ENCODE results near the gene TMEM139. TPM values are rescaled to one million over a fixed set of nuclear protein-coding genes. Genes with fewer than 3 reads are reported as not detected.

Gene TMEM139
- total RNA-seq, 1 experiment from 2014 or later: 1.5 TPM

DNA sequence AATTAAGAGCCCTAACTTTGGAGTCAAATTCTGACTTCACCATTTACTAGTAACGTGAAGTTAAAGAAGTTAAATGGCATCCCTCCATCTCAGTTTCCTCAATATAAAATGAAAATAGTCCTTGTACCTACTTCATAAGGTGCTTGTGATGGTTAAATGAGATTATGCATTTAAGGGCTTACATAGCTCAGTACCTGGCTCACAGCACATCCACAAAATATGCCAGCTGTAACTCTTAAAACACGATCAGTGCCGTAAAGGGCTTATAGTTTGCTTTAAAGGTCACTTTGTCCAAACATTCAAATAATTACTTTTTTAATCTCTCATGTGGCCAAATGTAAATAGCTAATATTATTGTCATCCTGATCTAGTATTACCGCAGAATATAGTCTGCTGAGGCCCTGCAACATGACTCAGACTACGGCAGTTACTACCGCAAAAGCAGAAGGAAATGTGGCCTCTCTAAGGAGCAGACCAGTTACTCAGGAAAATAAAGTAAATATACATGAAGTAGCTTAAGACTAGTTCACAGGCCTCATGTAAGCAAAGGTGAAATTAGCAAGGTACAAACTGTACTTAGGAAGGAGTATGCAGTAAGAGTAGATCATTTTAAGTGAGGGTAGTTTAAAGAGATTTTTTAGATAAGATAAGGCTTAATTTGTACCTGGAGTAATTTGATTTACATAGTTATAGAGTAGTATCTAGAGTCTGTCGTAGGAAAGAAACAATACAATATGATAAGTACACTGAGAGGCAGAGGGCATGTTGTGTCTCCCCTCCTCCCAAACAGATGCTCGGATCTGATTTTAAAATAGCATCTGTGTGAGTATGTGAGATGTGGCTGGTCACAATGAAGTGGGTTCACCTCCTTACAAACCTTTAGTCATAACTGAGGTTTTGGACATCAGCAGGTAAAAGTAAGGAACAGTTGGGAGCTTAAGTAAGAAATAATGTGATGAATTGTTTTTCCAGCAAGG lies 16.5 kb downstream of the TMEM139 start:
- Mint-ChIP-seq H3K36me3 (peaks cover 87% of the 10 kb centered on the region), H3K27ac (no peak overlapping the region), H3K9me3 (no peaks in the 10 kb centered on the region), H3K4me3 (no peak overlapping the region), H3K27me3 (ENCODE audit: low read depth) (no peaks in the 10 kb centered on the region), H3K4me1 (no peaks in the 10 kb centered on the region)
- ChIA-PET CTCF (interaction anchor here (0.8 kb wide), 1 partner anchor 289 kb away, joined by 3 read pairs; no protein-coding TSS in a partner anchor), POLR2A (no interaction called here)
- ATAC-seq: no peak
- no peak for DNase-seq (ENCODE audit: low spot score)
- TF ChIP-seq PRRX2 (CRISPR knock-in tag; IDR thresholded peaks at IDR 0.05) (no peak), ZBTB21 (CRISPR knock-in tag; IDR thresholded peaks at IDR 0.05; ENCODE audit: borderline replicate concordance) (no peak), ZNF671 (CRISPR knock-in tag; IDR thresholded peaks at IDR 0.05) (no peak), ELF4 (CRISPR knock-in tag; IDR thresholded peaks at IDR 0.05; ENCODE audit: low read depth) (no peak), CREB1 (CRISPR knock-in tag; IDR thresholded peaks at IDR 0.05) (no peak), ZNF396 (CRISPR knock-in tag; IDR thresholded peaks at IDR 0.05; ENCODE audit: borderline replicate concordance) (no peak), ZNF423 (CRISPR knock-in tag; IDR thresholded peaks at IDR 0.05) (no peak), ETV6 (CRISPR knock-in tag; IDR thresholded peaks at IDR 0.05) (no peak)
- TF ChIP-seq, protein P1, sequence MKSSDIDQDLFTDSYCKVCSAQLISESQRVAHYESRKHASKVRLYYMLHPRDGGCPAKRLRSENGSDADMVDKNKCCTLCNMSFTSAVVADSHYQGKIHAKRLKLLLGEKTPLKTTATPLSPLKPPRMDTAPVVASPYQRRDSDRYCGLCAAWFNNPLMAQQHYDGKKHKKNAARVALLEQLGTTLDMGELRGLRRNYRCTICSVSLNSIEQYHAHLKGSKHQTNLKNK (CRISPR knock-in tag; IDR thresholded peaks at IDR 0.05): no peak
- TF ChIP-seq, protein P2, sequence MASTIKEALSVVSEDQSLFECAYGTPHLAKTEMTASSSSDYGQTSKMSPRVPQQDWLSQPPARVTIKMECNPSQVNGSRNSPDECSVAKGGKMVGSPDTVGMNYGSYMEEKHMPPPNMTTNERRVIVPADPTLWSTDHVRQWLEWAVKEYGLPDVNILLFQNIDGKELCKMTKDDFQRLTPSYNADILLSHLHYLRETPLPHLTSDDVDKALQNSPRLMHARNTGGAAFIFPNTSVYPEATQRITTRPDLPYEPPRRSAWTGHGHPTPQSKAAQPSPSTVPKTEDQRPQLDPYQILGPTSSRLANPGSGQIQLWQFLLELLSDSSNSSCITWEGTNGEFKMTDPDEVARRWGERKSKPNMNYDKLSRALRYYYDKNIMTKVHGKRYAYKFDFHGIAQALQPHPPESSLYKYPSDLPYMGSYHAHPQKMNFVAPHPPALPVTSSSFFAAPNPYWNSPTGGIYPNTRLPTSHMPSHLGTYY (CRISPR knock-in tag; IDR thresholded peaks at IDR 0.05): no peak
- TF ChIP-seq, protein P3, sequence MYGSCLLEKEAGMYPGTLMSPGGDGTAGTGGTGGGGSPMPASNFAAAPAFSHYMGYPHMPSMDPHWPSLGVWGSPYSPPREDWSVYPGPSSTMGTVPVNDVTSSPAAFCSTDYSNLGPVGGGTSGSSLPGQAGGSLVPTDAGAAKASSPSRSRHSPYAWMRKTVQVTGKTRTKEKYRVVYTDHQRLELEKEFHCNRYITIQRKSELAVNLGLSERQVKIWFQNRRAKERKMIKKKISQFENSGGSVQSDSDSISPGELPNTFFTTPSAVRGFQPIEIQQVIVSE (CRISPR knock-in tag; IDR thresholded peaks at IDR 0.05; ENCODE audit: borderline replicate concordance): no peak
- TF ChIP-seq, protein P4, sequence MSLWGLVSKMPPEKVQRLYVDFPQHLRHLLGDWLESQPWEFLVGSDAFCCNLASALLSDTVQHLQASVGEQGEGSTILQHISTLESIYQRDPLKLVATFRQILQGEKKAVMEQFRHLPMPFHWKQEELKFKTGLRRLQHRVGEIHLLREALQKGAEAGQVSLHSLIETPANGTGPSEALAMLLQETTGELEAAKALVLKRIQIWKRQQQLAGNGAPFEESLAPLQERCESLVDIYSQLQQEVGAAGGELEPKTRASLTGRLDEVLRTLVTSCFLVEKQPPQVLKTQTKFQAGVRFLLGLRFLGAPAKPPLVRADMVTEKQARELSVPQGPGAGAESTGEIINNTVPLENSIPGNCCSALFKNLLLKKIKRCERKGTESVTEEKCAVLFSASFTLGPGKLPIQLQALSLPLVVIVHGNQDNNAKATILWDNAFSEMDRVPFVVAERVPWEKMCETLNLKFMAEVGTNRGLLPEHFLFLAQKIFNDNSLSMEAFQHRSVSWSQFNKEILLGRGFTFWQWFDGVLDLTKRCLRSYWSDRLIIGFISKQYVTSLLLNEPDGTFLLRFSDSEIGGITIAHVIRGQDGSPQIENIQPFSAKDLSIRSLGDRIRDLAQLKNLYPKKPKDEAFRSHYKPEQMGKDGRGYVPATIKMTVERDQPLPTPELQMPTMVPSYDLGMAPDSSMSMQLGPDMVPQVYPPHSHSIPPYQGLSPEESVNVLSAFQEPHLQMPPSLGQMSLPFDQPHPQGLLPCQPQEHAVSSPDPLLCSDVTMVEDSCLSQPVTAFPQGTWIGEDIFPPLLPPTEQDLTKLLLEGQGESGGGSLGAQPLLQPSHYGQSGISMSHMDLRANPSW (CRISPR knock-in tag; conservative IDR thresholded peaks at IDR 0.05; ENCODE audit: low read depth): no peak
- TF ChIP-seq, protein P5, sequence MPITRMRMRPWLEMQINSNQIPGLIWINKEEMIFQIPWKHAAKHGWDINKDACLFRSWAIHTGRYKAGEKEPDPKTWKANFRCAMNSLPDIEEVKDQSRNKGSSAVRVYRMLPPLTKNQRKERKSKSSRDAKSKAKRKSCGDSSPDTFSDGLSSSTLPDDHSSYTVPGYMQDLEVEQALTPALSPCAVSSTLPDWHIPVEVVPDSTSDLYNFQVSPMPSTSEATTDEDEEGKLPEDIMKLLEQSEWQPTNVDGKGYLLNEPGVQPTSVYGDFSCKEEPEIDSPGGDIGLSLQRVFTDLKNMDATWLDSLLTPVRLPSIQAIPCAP (CRISPR knock-in tag; IDR thresholded peaks at IDR 0.05): no peak
- TF ChIP-seq, protein P6, sequence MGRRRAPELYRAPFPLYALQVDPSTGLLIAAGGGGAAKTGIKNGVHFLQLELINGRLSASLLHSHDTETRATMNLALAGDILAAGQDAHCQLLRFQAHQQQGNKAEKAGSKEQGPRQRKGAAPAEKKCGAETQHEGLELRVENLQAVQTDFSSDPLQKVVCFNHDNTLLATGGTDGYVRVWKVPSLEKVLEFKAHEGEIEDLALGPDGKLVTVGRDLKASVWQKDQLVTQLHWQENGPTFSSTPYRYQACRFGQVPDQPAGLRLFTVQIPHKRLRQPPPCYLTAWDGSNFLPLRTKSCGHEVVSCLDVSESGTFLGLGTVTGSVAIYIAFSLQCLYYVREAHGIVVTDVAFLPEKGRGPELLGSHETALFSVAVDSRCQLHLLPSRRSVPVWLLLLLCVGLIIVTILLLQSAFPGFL (CRISPR knock-in tag; IDR thresholded peaks at IDR 0.05; ENCODE audit: borderline replicate concordance): no peak

DNA sequence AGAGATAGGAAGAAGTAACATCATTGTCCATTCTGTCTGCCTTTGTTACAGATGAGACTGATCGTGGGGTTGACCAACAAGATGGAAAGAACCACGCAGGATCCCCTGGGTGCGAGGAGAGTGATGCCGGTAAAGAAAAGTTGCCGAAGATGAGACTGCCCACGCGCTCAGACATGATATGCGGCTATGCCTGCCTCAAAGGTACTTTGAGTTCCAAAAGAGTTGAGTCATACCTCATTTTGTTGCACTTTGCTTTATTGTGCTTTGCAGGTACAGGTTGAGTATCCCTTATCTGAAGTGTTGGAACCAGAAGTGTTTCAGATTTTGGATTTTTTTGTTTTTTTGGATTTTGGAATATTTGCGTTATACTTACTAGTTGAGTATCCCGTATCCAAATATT lies 19.0 kb downstream of the TMEM139 start:
- no peaks in the 10 kb centered on the region for H3K4me1 Mint-ChIP-seq
- CTCF ChIA-PET: interaction anchor here (0.6 kb wide), 1 partner anchor 77 kb away, joined by 5 read pairs; no protein-coding TSS in a partner anchor
- DNase-seq (ENCODE audit: low spot score) (no peak), ATAC-seq (no peak)
- H3K27ac Mint-ChIP-seq: no peak overlapping the region
- no peaks in the 10 kb centered on the region for H3K27me3 Mint-ChIP-seq (ENCODE audit: low read depth)
- peaks cover 84% of the 10 kb centered on the region for H3K36me3 Mint-ChIP-seq
- H3K4me3 Mint-ChIP-seq: no peak overlapping the region
- POLR2A ChIA-PET: no interaction called here
- no peaks in the 10 kb centered on the region for H3K9me3 Mint-ChIP-seq
- no peak for TF ChIP-seq ZNF121 (CRISPR knock-in tag; IDR thresholded peaks at IDR 0.05)
- TF ChIP-seq, protein P7, sequence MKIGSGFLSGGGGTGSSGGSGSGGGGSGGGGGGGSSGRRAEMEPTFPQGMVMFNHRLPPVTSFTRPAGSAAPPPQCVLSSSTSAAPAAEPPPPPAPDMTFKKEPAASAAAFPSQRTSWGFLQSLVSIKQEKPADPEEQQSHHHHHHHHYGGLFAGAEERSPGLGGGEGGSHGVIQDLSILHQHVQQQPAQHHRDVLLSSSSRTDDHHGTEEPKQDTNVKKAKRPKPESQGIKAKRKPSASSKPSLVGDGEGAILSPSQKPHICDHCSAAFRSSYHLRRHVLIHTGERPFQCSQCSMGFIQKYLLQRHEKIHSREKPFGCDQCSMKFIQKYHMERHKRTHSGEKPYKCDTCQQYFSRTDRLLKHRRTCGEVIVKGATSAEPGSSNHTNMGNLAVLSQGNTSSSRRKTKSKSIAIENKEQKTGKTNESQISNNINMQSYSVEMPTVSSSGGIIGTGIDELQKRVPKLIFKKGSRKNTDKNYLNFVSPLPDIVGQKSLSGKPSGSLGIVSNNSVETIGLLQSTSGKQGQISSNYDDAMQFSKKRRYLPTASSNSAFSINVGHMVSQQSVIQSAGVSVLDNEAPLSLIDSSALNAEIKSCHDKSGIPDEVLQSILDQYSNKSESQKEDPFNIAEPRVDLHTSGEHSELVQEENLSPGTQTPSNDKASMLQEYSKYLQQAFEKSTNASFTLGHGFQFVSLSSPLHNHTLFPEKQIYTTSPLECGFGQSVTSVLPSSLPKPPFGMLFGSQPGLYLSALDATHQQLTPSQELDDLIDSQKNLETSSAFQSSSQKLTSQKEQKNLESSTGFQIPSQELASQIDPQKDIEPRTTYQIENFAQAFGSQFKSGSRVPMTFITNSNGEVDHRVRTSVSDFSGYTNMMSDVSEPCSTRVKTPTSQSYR (CRISPR knock-in tag; IDR thresholded peaks at IDR 0.05): no peak
- TF ChIP-seq NFYB (CRISPR knock-in tag; conservative IDR thresholded peaks at IDR 0.05; ENCODE audit: low read depth): no peak
- TF ChIP-seq RORB (CRISPR knock-in tag; IDR thresholded peaks at IDR 0.05): no peak
- TF ChIP-seq PRRX2 (CRISPR knock-in tag; IDR thresholded peaks at IDR 0.05): no peak
- TF ChIP-seq, protein P8, sequence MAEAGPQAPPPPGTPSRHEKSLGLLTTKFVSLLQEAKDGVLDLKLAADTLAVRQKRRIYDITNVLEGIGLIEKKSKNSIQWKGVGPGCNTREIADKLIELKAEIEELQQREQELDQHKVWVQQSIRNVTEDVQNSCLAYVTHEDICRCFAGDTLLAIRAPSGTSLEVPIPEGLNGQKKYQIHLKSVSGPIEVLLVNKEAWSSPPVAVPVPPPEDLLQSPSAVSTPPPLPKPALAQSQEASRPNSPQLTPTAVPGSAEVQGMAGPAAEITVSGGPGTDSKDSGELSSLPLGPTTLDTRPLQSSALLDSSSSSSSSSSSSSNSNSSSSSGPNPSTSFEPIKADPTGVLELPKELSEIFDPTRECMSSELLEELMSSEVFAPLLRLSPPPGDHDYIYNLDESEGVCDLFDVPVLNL (CRISPR knock-in tag; IDR thresholded peaks at IDR 0.05; ENCODE audit: borderline replicate concordance, low read depth): no peak
- TF ChIP-seq EMX1 (CRISPR knock-in tag; IDR thresholded peaks at IDR 0.05): no peak
- TF ChIP-seq CREM (CRISPR knock-in tag; IDR thresholded peaks at IDR 0.05): no peak
- TF ChIP-seq, protein P5 (CRISPR knock-in tag; IDR thresholded peaks at IDR 0.05): no peak
